Measurements from ENCODE around the gene RABEPK.
"Not testable (repeated sequence)": the region's sequence is repeated elsewhere in the genome, so short reads cannot be mapped to it uniquely, and the experiment has no call there.

The RABEPK gene

GRCh38 chr9:125195591-125195990 is 4.8 kb upstream of the RABEPK start:
- DNase-seq, result not testable (repeated sequence)

GRCh38 chr9:125202846-125203618 is 2.7 kb downstream of the RABEPK start:
- no peak for DNase-seq

- no peak for DNase-seq
These were observed 4.1 kb downstream of the RABEPK start for GRCh38 chr9:125204477-125204876.

GRCh38 chr9:125214186-125214585 is 13.8 kb downstream of the RABEPK start:
- DNase-seq, result no peak

- no peak for DNase-seq
These were observed 18.3 kb downstream of the RABEPK start for GRCh38 chr9:125218621-125219020.

GRCh38 chr9:125224858-125225257 is 24.5 kb downstream of the RABEPK start:
- DNase-seq, result not testable (repeated sequence)

- no peak for DNase-seq
These were observed 27.4 kb downstream of the RABEPK start for GRCh38 chr9:125227761-125228160.

- DNase-seq, result peak; percentile 27
These were observed 33.3 kb downstream of the RABEPK start for GRCh38 chr9:125233678-125234077.

- not testable (repeated sequence) for DNase-seq
These were observed 33.8 kb downstream of the RABEPK start for GRCh38 chr9:125234099-125234498.

GRCh38 chr9:125235804-125236519 is 35.6 kb downstream of the RABEPK start:
- DNase-seq, result no peak

- not testable (repeated sequence) for DNase-seq
These were observed 36.3 kb downstream of the RABEPK start for GRCh38 chr9:125236520-125237159.

- no peak for DNase-seq
These were observed 38.0 kb downstream of the RABEPK start for GRCh38 chr9:125238127-125238914.

GRCh38 chr9:125238915-125239446 is 38.6 kb downstream of the RABEPK start:
- DNase-seq, result no peak

- DNase-seq, result no peak
These were observed 39.6 kb downstream of the RABEPK start for GRCh38 chr9:125239631-125240597.

- peak; percentile 45 for DNase-seq
These were observed 40.3 kb downstream of the RABEPK start for GRCh38 chr9:125240649-125240999.

- DNase-seq, result peak; percentile 100
These were observed 40.9 kb downstream of the RABEPK start, which contains the start of gene HSPA5 for GRCh38 chr9:125241000-125241862. TSS of gene HSPA5 (minus strand) at chr9:125241343. CDS start at chr9:125241126, 217 bp downstream.

GRCh38 chr9:125241863-125242739 is 41.8 kb downstream of the RABEPK start:
- peak; percentile 56 for DNase-seq

GRCh38 chr9:125243792-125244260 is 43.5 kb downstream of the RABEPK start:
- DNase-seq, result no peak

- no peak for DNase-seq
These were observed 45.9 kb downstream of the RABEPK start for GRCh38 chr9:125246261-125246667.

Measured in inflammatory macrophage treated with lipopolysaccharide for 4 hours (primary cell).